GM12878 (cell line): Measurements from ENCODE around the gene TYROBP. TPM values are rescaled to one million over a fixed set of nuclear protein-coding genes. Genes with fewer than 3 reads are reported as not detected.

Experiments used
- ATAC-seq: fragments of 200-7000 bp; cut with Tn5 transposase; 3 replicates; pipeline ENCODE4 v1.9.1; 2020; ENCODE audit warnings: mild to moderate bottlenecking, moderate library complexity
- BruUV-seq: library from RNA; stranded (reverse); fragments of 400-500 nt; replicated peaks from 2 replicates; lab custom pipeline; 2021; lab: Mats Ljungman, UMichigan
- CTCF ChIA-PET: fragments of 300-600 bp; sonication (Branson Sonifier 250); formaldehyde crosslinking; extraction: SDS; loops from one replicate; lab custom pipeline; 2021; ENCODE audit warnings: inconsistent platforms; lab: Yijun Ruan, JAX
- POLR2A ChIA-PET: fragments of 350-600 bp; formaldehyde crosslinking; extraction: SDS; loops from one replicate; lab custom pipeline; 2021; ENCODE audit warnings: inconsistent platforms; lab: Charles Lee
- RAD21 ChIA-PET: fragments of 300-600 bp; sonication (Branson Sonifier 250); formaldehyde crosslinking; loops from one replicate; lab custom pipeline; 2023; ENCODE audit warnings: antibody characterized with exemption; ENCODE audit not compliant: unreplicated experiment; lab: Charles Lee
- SMC1A ChIA-PET: fragments of 300-600 bp; sonication (Branson Sonifier 250); formaldehyde crosslinking; loops from one replicate; lab custom pipeline; 2023; ENCODE audit not compliant: unreplicated experiment, uncharacterized antibody; lab: Charles Lee
- DNase-seq: peaks from one replicate; pipeline ENCODE4 v3.0.0-alpha.2; 2011; ENCODE audit warnings: low read depth, low spot score
- FAIRE-seq: peaks from 3 replicates; lab custom pipeline; 2011; peaks lifted over from hg19 to GRCh38; lab: Jason Lieb, UNC
- H2AFZ ChIP-seq: 2 replicates; pipeline ENCODE4 v1.6.0; 2011; ENCODE audit warnings: low read depth, low read length, control low read depth; ENCODE audit not compliant: control insufficient read depth
- H3K27ac ChIP-seq: 2 replicates; pipeline ENCODE4 v1.5.1; 2011; ENCODE audit warnings: control low read depth; ENCODE audit not compliant: control insufficient read depth, insufficient read depth
- H3K27me3 ChIP-seq, 2 experiments: replicated peaks in 1 of 2; 2 replicates each; pipeline versions ENCODE4 v1.6.0 to v1.6.1; 2011; ENCODE audit warnings: low read length in 1 of 2; ENCODE audit not compliant: control insufficient read depth in 2 of 2, insufficient read depth in 2 of 2
- H3K36me3 ChIP-seq, 2 experiments: 2 replicates each; pipeline ENCODE4 v1.5.1; 2011; ENCODE audit warnings: low read length in 1 of 2; ENCODE audit not compliant: control insufficient read depth in 2 of 2, insufficient read depth in 2 of 2
- H3K4me1 ChIP-seq: 2 replicates; pipeline ENCODE4 v1.6.1; 2011; ENCODE audit warnings: mild to moderate bottlenecking, low read length, moderate library complexity, mixed read lengths; ENCODE audit not compliant: control insufficient read depth, insufficient read depth
- H3K4me2 ChIP-seq: 2 replicates; pipeline ENCODE4 v1.6.0; 2011; ENCODE audit warnings: control low read depth; ENCODE audit not compliant: control insufficient read depth, insufficient read depth
- H3K4me3 ChIP-seq: fragments of 200-600 bp; sonication (generic); 2 replicates; pipeline ENCODE4 v1.5.1; 2016
- H3K79me2 ChIP-seq: 2 replicates; pipeline ENCODE4 v1.6.0; 2011; ENCODE audit warnings: low read length; ENCODE audit not compliant: control insufficient read depth, insufficient read depth
- H3K9ac ChIP-seq: 2 replicates; pipeline ENCODE4 v1.8.0; 2011; ENCODE audit warnings: low read length, control low read depth, mixed read lengths; ENCODE audit not compliant: control insufficient read depth, insufficient read depth
- H3K9me3 ChIP-seq: replicated peaks from 3 replicates; pipeline ENCODE4 v1.5.1; 2011; ENCODE audit warnings: mild to moderate bottlenecking, low read length; ENCODE audit not compliant: control insufficient read depth, insufficient read depth
- H4K20me1 ChIP-seq: 2 replicates; pipeline ENCODE4 v1.6.0; 2011; ENCODE audit not compliant: control insufficient read depth, insufficient read depth
- ATF2 ChIP-seq: IDR thresholded peaks from 2 replicates; pipeline ENCODE4 v1.6.1; 2012; ENCODE audit warnings: low read length, inconsistent platforms
- CTCF ChIP-seq, 3 experiments: IDR thresholded peaks in 2 of 3; conservative IDR thresholded peaks in 1 of 3; 2 replicates each; pipeline ENCODE4 v1.5.1; 2011; ENCODE audit warnings: low read depth in 3 of 3, low read length in 3 of 3, mild to moderate bottlenecking in 3 of 3, control low read depth in 2 of 3, moderate library complexity in 2 of 3, inconsistent platforms in 1 of 3, mixed read lengths in 1 of 3; ENCODE audit not compliant: control insufficient read depth in 2 of 3, insufficient read depth in 1 of 3; ENCODE audit errors: extremely low read depth in 1 of 3
- EGR1 ChIP-seq, 2 experiments: IDR thresholded peaks; 1 replicate in 1 of 2; 2 replicates in 1 of 2; pipeline ENCODE4 v1.6.1; 2011 to 2012; ENCODE audit warnings: low read depth in 2 of 2, low read length in 2 of 2, borderline replicate concordance in 1 of 2, mild to moderate bottlenecking in 1 of 2, moderate library complexity in 1 of 2
- ELK1 ChIP-seq: IDR thresholded peaks from 2 replicates; pipeline ENCODE4 v1.6.1; 2012; ENCODE audit warnings: low read depth, low read length, improper control_type of control experiment
- FOXK2 ChIP-seq: fragments of 450-650 bp; IDR thresholded peaks from 2 replicates; pipeline ENCODE4 v1.6.1; 2017; ENCODE audit warnings: mild to moderate bottlenecking, moderate library complexity
- HDGF ChIP-seq: fragments of 450-650 bp; IDR thresholded peaks from 2 replicates; pipeline ENCODE4 v1.6.1; 2016; ENCODE audit warnings: antibody characterized with exemption
- JUND ChIP-seq: IDR thresholded peaks from 2 replicates; pipeline ENCODE4 v1.6.1; 2012; ENCODE audit warnings: low read depth, mild to moderate bottlenecking, low read length, improper control_type of control experiment, moderate library complexity
- KLF5 ChIP-seq: fragments of 450-650 bp; IDR thresholded peaks from 2 replicates; pipeline ENCODE4 v1.6.1; 2014; ENCODE audit warnings: mild to moderate bottlenecking; ENCODE audit not compliant: partially characterized antibody
- MYC ChIP-seq: IDR thresholded peaks from 2 replicates; pipeline ENCODE4 v1.6.1; 2011; ENCODE audit warnings: mild to moderate bottlenecking, low read length, moderate library complexity, inconsistent platforms; ENCODE audit not compliant: insufficient read depth, insufficient replicate concordance, insufficient read length, severe bottlenecking
- NR2C2 ChIP-seq: IDR thresholded peaks from 2 replicates; pipeline ENCODE4 v1.6.1; 2011; ENCODE audit warnings: borderline replicate concordance, low read depth; ENCODE audit not compliant: control insufficient read depth, insufficient read length
- PAX8 ChIP-seq: fragments of 450-650 bp; IDR thresholded peaks from 2 replicates; pipeline ENCODE4 v1.6.1; 2017; ENCODE audit warnings: mild to moderate bottlenecking, moderate library complexity
- RAD21 ChIP-seq: IDR thresholded peaks from 2 replicates; pipeline ENCODE4 v1.6.1; 2011; ENCODE audit warnings: mild to moderate bottlenecking, low read depth, low read length, moderate library complexity; ENCODE audit not compliant: insufficient read depth
- RUNX3 ChIP-seq: IDR thresholded peaks from 2 replicates; pipeline ENCODE4 v1.6.1; 2012; ENCODE audit warnings: low read length, inconsistent platforms
- SPI1 ChIP-seq: IDR thresholded peaks from 2 replicates; pipeline ENCODE4 v1.6.1; 2011; ENCODE audit warnings: low read depth, mild to moderate bottlenecking, low read length, moderate library complexity, borderline replicate concordance; ENCODE audit not compliant: insufficient read depth
- ZNF207 ChIP-seq: fragments of 450-650 bp; IDR thresholded peaks from 2 replicates; pipeline ENCODE4 v1.6.1; 2014; ENCODE audit warnings: antibody characterized with exemption, mild to moderate bottlenecking, borderline replicate concordance
- ZNF217 ChIP-seq: fragments of 450-650 bp; IDR thresholded peaks from 2 replicates; pipeline ENCODE4 v1.6.1; 2017; ENCODE audit warnings: antibody characterized with exemption, mild to moderate bottlenecking
- WGBS: methylation state at CpG from one replicate; pipeline ENCODE4 v1.1.6; 2016; ENCODE audit warnings: low lambda C conversion rate; ENCODE audit not compliant: insufficient replicate concordance, insufficient coverage; ENCODE audit errors: missing lambda C conversion rate; 5-methylcytosine and 5-hydroxymethylcytosine counted together
- in situ Hi-C: fragments of 300-500 bp; cut with MboI; formaldehyde crosslinking; loops from 9 replicates; pipeline ENCODE4 v1.14.3; 2018; ENCODE audit warnings: mixed read lengths
- intact Hi-C: fragments of 100-400 bp; cut with micrococcal nuclease; formaldehyde crosslinking; loops from one replicate; pipeline ENCODE4 v1.14.2; 2022; ENCODE audit not compliant: unreplicated experiment
- polyA plus RNA-seq, 11 experiments: library from polyadenylated mRNA; depleted of rRNA in 4 of 11; unstranded in 6 of 11; stranded (reverse) in 5 of 11; fragments of >200 nt; fragmentation: Nextera tagmentation in 4 of 11; fragmentation: Illumina TruSeq in 1 of 11; extraction: Ambion mirVana in 4 of 11; extraction: Trizol in 1 of 11; gene quantifications; 1 replicate in 1 of 11; 2 replicates in 10 of 11; pipeline versions ENCODE4 v1.2.1 to v1.2.3, GENCODE V29; 2011 to 2016; ENCODE audit warnings: inconsistent platforms in 2 of 11, missing spikeins in 2 of 11, low read depth in 1 of 11
- total RNA-seq, 4 experiments: library from RNA; depleted of rRNA in 3 of 4; stranded (reverse); fragments of >200 nt in 3 of 4; fragmentation: Illumina TruSeq in 1 of 4; extraction: Trizol in 1 of 4; gene quantifications; 2 replicates each; pipeline versions ENCODE4 v1.2.1 to v1.2.3, GENCODE V29; 2013 to 2021

TYROBP gene
- total and polyA plus RNA-seq, 10 of the 15 experiments (the other 5 are each of a cell fraction or from before 2014, with no cell fraction given), result 0.33 to 2.4 (median 0.58) TPM; not detected in 2

- TF ChIP-seq CTCF (IDR thresholded peaks at IDR 0.05 in 2 of 3, conservative IDR thresholded peaks at IDR 0.05 in 1 of 3; ENCODE audit: control insufficient read depth in 2 of 3, extremely low read depth in 1 of 3, insufficient read depth in 1 of 3, low read depth in 3 of 3, low read length in 3 of 3) (no peak), NR2C2 (no peak), FOXK2 (no peak), RUNX3 (peak; percentile 90)
Observed at GRCh38 chr19:35903550-35904179, 4.4 kb downstream of the TYROBP start (continued).

- Histone ChIP-seq H3K4me2 (peak overlapping the region; percentile 98), H3K4me3 (peak overlapping the region; percentile 96), H3K9ac (peak overlapping the region; percentile 82), H2AFZ (no peak overlapping the region), H3K79me2 (peaks cover 28% of the 10 kb centered on the region), H3K36me3 (no peaks in the 10 kb centered on the region), H3K27ac (peak overlapping the region; percentile 96), H3K4me1 (peaks cover 34% of the 10 kb centered on the region), H3K27me3 (no peaks in the 10 kb centered on the region), H3K9me3 (no peaks in the 10 kb centered on the region), H4K20me1 (no peaks in the 10 kb centered on the region)
- WGBS, result 48% methylated on average over 10 of the region's 10 CpGs
- ATAC-seq (no peak), FAIRE-seq (no peak), DNase-seq (no peak)
- intact Hi-C loops (loop anchor here (5.0 kb wide), 1 partner anchor 191 kb away; no protein-coding TSS in a partner anchor), in situ Hi-C loops (loop anchor here (10.0 kb wide), 1 partner anchor 568 kb away; no protein-coding TSS in a partner anchor)
- TF ChIP-seq ZNF207 (no peak), SPI1 (no peak), ELK1 (no peak), JUND (no peak), HDGF (no peak), RAD21 (no peak), MYC (no peak), ZNF217 (no peak), PAX8 (no peak), EGR1 (IDR thresholded peaks at IDR 0.05; ENCODE audit: borderline replicate concordance in 1 of 2, low read depth in 2 of 2, low read length in 2 of 2) (no peak), KLF5 (no peak), ATF2 (no peak)
- no TSS peak for BruUV-seq
- ChIA-PET POLR2A (interaction anchor here (0.5 to 2.4 kb wide), 7 partner anchors 10 to 208 kb away, joined by 3 to 22 read pairs (median 4); partner anchors contain the start of gene LIN37), SMC1A (interaction anchor here (0.7 to 2.2 kb wide), 6 partner anchors 9 to 201 kb away, joined by 3 to 8 read pairs (median 4); no protein-coding TSS in a partner anchor), RAD21 (interaction anchor here (0.9 to 4.9 kb wide), 3 partner anchors 21 to 191 kb away, joined by 4 to 37 read pairs (median 4); no protein-coding TSS in a partner anchor), CTCF (interaction anchor here (3.1 kb wide), 1 partner anchor 27 kb away, joined by 13 read pairs; no protein-coding TSS in a partner anchor)
Observed at GRCh38 chr19:35902870-35903475, 5.1 kb downstream of the TYROBP start.
